Brain microvascular endothelial cell (primary cell): ENCODE data around the gene CRTAP.
"Not testable (repeated sequence)": the region's sequence is repeated elsewhere in the genome, so short reads cannot be mapped to it uniquely, and the experiment has no call there.

Experiments
- DNase-seq: peaks from one replicate; pipeline ENCODE4 v3.0.0-alpha.2; 2020
- H3K27ac ChIP-seq: fragments of 250-450 bp; sonication (Bioruptor Pico); 2 replicates; pipeline ENCODE4 v1.5.1; 2020; ENCODE audit warnings: mild to moderate bottlenecking, moderate library complexity
- H3K27me3 ChIP-seq: fragments of 250-450 bp; sonication (Bioruptor Pico); replicated peaks from 2 replicates; pipeline ENCODE4 v1.5.1; 2020; ENCODE audit warnings: mild to moderate bottlenecking
- H3K36me3 ChIP-seq: fragments of 250-450 bp; sonication (Bioruptor Pico); replicated peaks from 2 replicates; pipeline ENCODE4 v1.5.1; 2020; ENCODE audit warnings: mild to moderate bottlenecking
- H3K4me3 ChIP-seq: 2 replicates; pipeline ENCODE4 v1.5.1; 2011; ENCODE audit warnings: low read depth, mild to moderate bottlenecking, control low read depth, low read length, moderate library complexity
- CTCF ChIP-seq: IDR thresholded peaks from 2 replicates; pipeline ENCODE4 v1.5.1; 2011; ENCODE audit warnings: low read depth, mild to moderate bottlenecking, moderate library complexity, low read length, control low read depth, inconsistent platforms; ENCODE audit errors: missing control alignments
- in situ Hi-C: cut with HindIII; loops from 2 replicates; pipeline ENCODE4 v1.10.0; 2017; ENCODE audit warnings: low sequenced_read_pairs, low pct_ligation_motif_present

Gene CRTAP

GRCh38 chr3:33173103-33173502 is 59.3 kb downstream of the CRTAP start:
- in situ Hi-C loops = no loop called here
- DNase-seq = no peak
- Histone ChIP-seq H3K4me3 (no peak overlapping the region), H3K27me3 (no peaks in the 10 kb centered on the region), H3K27ac (no peak overlapping the region), H3K36me3 (no peaks in the 10 kb centered on the region)
- no peak for TF ChIP-seq CTCF

- H3K27ac ChIP-seq = no peak overlapping the region
- in situ Hi-C loops = no loop called here
- no peaks in the 10 kb centered on the region for H3K27me3 ChIP-seq
- no peak for TF ChIP-seq CTCF
- DNase-seq = no peak
- no peak overlapping the region for H3K4me3 ChIP-seq
- no peaks in the 10 kb centered on the region for H3K36me3 ChIP-seq
These were observed 59.9 kb downstream of the CRTAP start for GRCh38 chr3:33173672-33174071.

DNA sequence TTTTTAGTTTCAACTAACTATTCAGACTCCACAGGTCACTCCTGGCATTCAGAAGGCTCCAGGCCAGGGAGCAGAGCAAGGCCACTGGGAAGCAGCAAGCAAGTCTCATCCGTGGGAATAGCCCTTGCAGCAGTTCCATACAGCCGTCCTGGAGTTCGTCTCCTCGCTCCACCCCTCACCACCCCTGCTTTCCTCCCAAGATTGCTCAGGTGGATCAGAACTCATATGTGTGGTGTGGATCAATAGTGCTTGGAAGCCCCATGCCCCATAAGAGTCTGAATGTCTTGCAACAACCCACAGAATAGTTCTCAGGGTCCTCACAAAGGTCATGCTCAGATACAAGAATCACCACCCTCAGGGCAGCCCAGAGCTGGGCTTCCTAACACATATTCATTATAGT is 60.3 kb downstream of the CRTAP start:
- DNase-seq = no peak
- no peaks in the 10 kb centered on the region for H3K27me3 ChIP-seq
- H3K36me3 ChIP-seq = no peaks in the 10 kb centered on the region
- no peak overlapping the region for H3K27ac ChIP-seq
- in situ Hi-C loops = no loop called here
- no peak overlapping the region for H3K4me3 ChIP-seq
- TF ChIP-seq CTCF = no peak

- no peaks in the 10 kb centered on the region for H3K36me3 ChIP-seq
- TF ChIP-seq CTCF = no peak
- H3K27ac ChIP-seq = no peak overlapping the region
- in situ Hi-C loops = no loop called here
- H3K4me3 ChIP-seq = no peak overlapping the region
- H3K27me3 ChIP-seq = no peaks in the 10 kb centered on the region
- DNase-seq = no peak
These were observed 61.0 kb downstream of the CRTAP start for GRCh38 chr3:33174711-33175414.

- Histone ChIP-seq H3K4me3 (no peak overlapping the region), H3K27ac (no peak overlapping the region), H3K27me3 (no peaks in the 10 kb centered on the region), H3K36me3 (no peaks in the 10 kb centered on the region)
- no peak for TF ChIP-seq CTCF
- no peak for DNase-seq
- in situ Hi-C loops = no loop called here
These were observed 65.3 kb downstream of the CRTAP start for GRCh38 chr3:33179132-33179531.

GRCh38 chr3:33181229-33181628 is 67.4 kb downstream of the CRTAP start:
- H3K4me3 ChIP-seq = no peak overlapping the region
- TF ChIP-seq CTCF = no peak
- no peak overlapping the region for H3K27ac ChIP-seq
- no peaks in the 10 kb centered on the region for H3K36me3 ChIP-seq
- no peak for DNase-seq
- H3K27me3 ChIP-seq = no peaks in the 10 kb centered on the region
- in situ Hi-C loops = no loop called here

DNA sequence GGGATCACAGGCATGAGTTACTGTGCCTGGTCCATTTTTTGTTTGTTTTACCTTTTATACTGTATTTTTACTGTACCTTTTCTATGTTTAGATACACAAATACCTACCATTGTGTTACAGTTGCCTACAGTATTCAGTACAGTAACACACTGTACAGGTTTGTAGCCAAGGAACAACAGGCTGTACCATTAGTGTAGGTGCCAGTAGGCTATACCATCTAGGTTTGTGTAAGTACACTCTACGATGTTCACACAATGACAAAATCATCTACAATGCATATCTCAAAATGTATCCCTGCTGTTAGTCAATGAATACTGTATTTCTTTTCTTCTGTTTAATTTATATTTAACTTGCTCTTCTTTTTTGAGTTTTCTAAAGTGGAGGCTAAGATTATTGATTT is 67.8 kb downstream of the CRTAP start:
- H3K27ac ChIP-seq, H3K27me3 ChIP-seq, H3K4me3 ChIP-seq, H3K36me3 ChIP-seq, DNase-seq, in situ Hi-C loops: not testable (repeated sequence)
